NCI-H748 (cell line): Measurements from ENCODE around the gene ZNF541.

Experiments used
- DNase-seq: peaks from one replicate; lab custom pipeline; 2025; ENCODE audit not compliant: unreplicated experiment; lab: John Stamatoyannopoulos, UW

ZNF541 gene, protein sequence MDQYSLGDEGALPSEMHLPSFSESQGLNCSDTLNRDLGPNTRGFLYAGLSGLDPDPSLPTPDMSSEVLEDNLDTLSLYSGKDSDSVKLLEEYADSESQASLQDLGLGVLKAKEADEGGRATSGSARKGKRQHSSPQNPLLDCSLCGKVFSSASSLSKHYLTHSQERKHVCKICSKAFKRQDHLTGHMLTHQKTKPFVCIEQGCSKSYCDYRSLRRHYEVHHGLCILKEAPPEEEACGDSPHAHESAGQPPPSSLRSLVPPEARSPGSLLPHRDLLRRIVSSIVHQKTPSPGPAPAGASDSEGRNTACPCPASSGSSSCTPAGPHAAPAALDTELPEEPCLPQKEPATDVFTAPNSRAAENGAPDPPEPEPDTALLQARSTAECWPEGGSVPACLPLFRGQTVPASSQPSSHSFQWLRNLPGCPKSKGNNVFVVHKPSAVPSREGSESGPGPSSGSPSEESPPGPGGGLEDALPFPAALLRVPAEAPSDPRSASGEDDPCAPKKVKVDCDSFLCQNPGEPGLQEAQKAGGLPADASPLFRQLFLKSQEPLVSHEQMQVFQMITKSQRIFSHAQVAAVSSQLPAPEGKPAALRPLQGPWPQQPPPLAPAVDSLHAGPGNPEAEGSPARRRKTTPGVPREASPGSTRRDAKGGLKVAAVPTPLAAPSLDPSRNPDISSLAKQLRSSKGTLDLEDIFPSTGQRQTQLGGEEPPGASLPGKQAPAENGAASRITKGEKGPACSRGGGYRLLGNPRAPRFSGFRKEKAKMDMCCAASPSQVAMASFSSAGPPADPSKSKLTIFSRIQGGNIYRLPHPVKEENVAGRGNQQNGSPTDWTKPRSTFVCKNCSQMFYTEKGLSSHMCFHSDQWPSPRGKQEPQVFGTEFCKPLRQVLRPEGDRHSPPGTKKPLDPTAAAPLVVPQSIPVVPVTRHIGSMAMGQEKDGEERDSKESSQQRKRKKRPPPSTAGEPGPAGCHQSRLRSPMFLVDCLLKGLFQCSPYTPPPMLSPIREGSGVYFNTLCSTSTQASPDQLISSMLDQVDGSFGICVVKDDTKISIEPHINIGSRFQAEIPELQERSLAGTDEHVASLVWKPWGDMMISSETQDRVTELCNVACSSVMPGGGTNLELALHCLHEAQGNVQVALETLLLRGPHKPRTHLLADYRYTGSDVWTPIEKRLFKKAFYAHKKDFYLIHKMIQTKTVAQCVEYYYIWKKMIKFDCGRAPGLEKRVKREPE (N-terminal part only)

DNA sequence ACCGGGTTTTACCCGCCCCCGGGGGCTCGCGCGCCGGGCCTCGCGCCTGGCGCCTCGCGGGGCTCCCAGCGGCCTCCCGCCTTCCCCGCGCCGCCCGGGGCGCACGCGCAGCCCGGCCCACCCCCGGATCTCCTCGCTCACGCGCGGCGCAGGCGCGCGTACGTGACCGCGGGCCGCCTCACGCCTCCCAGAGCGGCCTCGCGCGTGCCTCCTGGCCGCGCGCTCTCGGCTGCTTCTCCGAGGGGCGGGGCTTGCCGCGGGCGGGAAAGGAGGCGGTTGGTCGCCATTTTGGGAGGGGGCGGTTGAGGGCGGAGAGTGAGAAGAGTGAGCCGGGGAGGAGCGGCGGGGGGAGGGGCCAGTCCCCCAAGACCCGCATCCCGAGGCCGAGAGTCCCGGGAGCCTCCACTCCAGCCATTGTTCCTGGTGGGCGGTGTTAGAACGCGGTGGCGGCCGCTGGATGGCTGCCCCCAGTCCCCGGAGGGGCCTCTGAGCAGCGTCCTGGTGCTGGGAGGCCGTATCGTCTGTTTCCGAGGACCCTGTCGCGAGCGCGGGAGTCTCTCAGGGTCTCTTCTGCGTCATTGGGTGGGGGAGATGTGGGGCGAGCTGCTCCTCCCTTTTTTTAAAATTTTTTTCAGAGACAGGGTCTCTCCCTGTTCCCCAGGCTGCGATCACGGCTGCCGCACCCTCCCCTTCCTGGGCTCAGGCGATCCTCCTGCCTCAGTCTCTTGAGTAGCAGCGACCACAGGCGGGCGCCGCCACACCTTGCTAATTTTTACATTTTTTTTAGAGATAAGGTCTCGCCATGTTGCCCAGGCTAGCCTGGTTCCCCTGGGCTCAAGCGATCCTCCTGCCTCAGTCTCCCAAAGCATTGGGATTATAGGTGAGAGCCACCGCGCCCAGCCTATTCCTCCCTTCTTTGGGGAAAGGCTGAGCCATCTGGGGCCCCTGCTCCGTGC is at the start of gene ZNF541:
ZNF541 (minus strand) TSS at position 78 of the 956 bp plus-strand sequence. CDS start 17,292 bp downstream, outside the sequence.
- DNase-seq: no peak

DNA sequence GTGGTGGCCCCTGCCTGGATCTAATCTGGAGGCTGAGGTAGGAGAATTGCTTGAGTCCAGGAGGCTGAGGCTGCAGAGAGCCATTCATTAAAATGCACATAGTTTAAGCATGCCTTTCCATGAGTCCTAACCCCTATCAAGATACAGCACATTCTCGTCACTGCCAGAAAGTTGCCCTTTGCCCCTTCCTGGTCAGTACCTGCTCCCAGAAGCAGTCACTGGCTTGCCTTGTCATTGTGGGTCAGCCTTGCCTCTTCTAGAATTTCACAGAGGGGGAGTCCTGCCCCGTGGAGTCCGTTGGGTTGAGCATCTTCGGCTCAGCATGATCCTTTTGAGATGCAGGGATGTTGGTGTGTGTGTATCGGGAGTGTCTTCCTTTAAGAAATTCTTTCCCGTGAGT is 46.8 kb upstream of the ZNF541 start:
- no peak for DNase-seq

GRCh38 chr19:47618771-47619170 is 45.8 kb upstream of the ZNF541 start:
- no peak for DNase-seq

DNA sequence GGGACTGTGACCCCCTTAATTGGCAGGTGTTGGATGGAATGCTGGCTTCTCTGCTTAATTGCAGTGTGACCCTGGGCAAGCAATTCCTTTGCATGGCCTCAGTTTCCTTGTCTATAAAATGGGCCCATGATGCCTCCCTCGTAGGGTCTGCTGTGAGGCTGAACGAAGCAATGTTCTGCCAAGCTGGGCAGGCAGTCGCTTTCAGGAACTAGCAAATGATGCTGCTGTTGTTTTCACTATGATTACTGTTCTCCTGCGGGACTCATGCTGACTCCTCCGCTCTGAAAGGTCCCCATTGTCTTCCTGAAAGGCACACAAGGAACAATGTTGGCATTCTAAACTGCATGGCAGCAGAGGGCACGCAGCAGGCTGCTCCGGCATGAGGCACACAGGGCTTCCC is 42.8 kb upstream of the ZNF541 start:
- DNase-seq: no peak

- no peak for DNase-seq
Observed at GRCh38 chr19:47615230-47615629, 42.3 kb upstream of the ZNF541 start.

GRCh38 chr19:47614559-47614958 is 41.6 kb upstream of the ZNF541 start:
- no peak for DNase-seq

DNA sequence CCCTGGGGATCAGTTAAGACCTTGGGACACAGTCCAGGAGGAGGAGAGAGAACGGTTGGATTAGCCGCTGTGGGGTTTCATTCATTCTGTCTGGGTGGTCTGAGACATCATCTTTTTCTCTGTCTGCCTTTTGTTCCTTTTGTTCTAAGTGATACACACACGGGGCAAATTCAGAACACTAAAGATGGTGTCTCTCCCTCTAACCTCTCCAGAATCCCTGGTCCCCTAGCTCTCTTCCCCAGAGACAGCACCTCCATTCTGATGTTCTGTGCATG is 41.0 kb upstream of the ZNF541 start:
- DNase-seq: no peak

GRCh38 chr19:47613165-47614020 is 40.4 kb upstream of the ZNF541 start:
- DNase-seq: no peak

DNA sequence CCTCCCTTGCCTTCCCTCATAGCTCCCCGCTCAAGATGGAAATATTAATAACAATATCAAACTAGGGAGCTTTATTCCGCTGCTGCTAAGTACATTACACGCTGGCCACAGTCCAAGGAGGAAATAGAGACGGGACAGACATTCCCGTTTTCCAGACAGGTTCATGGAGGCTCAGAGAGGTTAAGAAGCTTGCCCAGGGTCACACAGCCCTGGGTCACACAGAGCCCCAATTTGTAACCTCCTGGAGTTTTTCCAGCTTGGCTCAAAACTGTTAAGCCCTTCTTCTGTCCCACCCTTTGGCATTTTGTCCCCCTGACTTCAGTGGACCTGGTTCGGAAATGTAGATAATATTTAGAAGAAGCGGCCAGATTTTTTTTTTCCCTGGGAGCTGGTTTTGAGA is 38.0 kb upstream of the ZNF541 start:
- DNase-seq: no peak

DNA sequence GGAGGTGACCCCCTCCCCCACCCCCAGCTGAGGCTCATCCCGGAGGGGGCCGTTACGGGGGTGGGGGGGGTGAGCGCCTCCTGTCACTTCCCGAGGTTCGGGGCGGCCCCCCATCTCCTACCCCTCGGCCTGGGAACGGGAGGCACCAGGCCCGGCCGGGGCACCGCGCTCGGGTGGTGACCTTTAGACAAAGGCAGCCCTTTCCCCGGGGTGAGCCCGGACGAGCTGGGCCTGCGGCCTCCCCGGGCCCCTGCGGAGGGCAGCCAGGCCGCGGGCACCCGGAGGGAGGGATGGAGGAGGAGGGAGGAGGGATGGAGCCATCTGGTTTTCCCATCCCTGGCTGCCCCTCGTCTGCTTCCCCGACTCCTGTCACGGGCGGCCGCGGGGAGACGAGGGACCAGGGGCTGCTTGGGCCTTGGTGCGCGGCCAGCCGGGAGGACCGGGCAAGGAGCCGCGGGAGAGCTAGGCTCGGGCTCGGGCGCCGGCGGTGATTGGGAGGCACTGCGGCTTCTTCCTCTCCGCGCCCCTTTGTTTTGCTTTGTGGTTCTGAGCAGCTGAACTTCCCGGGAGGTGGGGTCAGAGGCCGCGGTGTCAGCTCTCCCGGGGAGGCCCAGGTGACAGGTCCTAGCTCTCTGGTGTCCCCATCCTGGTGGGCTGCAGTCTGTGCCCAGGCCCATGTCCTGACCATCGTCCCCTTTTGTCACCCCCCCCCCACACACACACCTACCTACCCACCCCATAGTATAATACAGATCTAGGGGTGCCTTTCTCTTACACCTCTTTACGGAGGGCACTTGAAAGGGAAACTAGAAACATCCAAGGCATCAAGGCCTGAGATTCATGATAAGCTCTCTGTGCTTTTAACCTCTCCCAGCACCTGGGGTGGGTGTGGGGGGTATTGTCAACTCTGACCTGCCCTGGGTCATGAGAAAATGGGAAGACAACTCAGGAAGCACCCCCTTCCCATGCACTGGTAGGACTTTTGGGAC is 37.3 kb upstream of the ZNF541 start:
- DNase-seq: peak; percentile 60

- peak; percentile 94 for DNase-seq
Observed at GRCh38 chr19:47608969-47609905, 36.3 kb upstream of the ZNF541 start, which contains the start of gene BICRA. TSS of gene BICRA (plus strand) at chr19:47609134. CDS start at chr19:47673575, 64,441 bp downstream.

- peak; percentile 95 for DNase-seq
Observed at GRCh38 chr19:47608074-47608918, 35.3 kb upstream of the ZNF541 start.

DNA sequence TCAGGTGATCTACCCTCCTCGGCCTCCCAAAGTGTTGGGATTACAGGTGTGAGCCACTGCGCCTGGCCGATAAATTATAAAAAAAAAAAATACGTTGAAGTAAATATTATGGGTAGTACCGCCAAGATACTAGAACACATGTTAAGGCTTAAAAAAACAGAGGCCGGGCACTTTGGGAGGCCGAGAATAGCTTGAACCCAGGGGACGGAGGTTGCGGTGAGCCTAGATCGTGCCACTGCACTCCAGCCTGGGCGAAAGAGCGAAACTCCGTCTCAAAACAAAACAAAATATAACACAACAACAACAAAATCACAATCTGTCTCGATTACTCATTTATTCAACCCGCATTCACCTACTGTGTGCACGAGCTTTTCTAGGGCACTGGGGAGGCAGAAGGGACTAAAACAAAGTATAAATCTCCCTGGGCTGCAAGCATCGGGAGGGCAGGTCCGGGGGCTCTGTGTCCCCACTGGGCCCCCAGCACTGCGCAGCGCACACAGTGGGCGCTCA is 34.7 kb upstream of the ZNF541 start:
- no peak for DNase-seq

DNA sequence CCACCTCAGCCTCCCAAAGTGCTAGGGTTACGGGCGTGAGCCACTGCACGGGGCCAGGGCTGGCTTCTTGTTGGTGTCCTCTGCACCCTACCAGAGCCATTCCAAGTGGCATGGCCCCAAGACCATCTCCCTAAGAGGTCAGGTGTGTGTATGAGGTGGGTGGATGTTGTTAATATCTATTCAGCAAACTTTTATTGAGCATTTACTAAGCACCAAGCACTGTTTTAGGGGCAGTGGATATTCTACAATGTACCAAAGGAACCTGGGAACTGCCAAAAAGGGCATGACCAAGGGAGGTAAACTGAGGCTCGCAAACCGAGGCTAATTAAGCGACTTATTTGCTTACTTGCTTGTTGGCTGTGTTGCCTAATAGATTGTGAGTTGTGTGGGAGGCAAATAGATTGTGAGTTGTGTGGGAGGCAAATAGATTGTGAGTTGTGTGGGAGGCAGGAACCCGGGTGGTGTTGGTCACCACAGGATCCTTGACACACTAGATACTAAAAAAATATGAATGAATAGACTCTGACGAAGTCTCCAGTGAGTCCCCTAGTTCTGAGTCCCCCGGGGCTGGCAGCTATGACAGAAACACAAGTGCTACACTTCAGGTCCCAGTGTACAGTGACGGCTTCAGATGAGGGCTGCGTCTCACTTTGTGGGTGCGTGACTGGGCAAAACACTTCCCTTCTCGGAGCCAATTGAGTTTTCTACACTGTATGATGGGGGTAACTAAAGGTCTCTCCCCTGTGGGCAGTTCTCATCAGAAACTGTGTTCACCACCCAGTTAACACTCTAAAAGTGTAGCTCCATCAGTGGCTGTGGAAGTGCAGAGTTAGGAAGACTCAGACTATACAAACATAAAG is 31.0 kb upstream of the ZNF541 start:
- no peak for DNase-seq
